Gastroesophageal sphincter (tissue), 4 donors: Measurements from ENCODE around the gene TBC1D1. TPM values are rescaled to one million over a fixed set of nuclear protein-coding genes. Genes with fewer than 3 reads are reported as not detected.

Experiments
- ATAC-seq: fragments of 150-250 bp; one replicate; pipeline ENCODE4 v1.9.1; 2016; ENCODE audit warnings: mild to moderate bottlenecking, moderate library complexity
- H3K27ac ChIP-seq, 4 donors: fragments of 200-600 bp; sonication (generic) in 3 of 4; 1 replicate in 3 of 4; 2 replicates in 1 of 4; pipeline ENCODE4 v1.5.1; 2016 to 2019
- H3K27me3 ChIP-seq: fragments of 200-600 bp; sonication (generic); one replicate; pipeline ENCODE4 v1.5.1; 2019
- H3K36me3 ChIP-seq, 2 donors: fragments of 200-600 bp; sonication (generic); one replicate each; pipeline ENCODE4 v1.5.1; 2019; ENCODE audit warnings: control low read depth in 1 of 2
- H3K4me1 ChIP-seq, 3 donors: fragments of 200-600 bp; sonication (generic); 1 replicate in 2 of 3; 2 replicates in 1 of 3; pipeline ENCODE4 v1.5.1; 2016 to 2019; ENCODE audit warnings: control low read depth in 2 of 3
- H3K4me3 ChIP-seq, 2 donors: fragments of 200-600 bp; sonication (generic); one replicate each; pipeline ENCODE4 v1.5.1; 2019; ENCODE audit warnings: mild to moderate bottlenecking in 1 of 2, moderate library complexity in 1 of 2
- H3K9me3 ChIP-seq, 3 donors: fragments of 200-600 bp; sonication (generic); one replicate each; pipeline ENCODE4 v1.5.1; 2017 to 2019; ENCODE audit warnings: control low read depth in 2 of 3
- CTCF ChIP-seq, 4 experiments: fragments of 200-600 bp in 2 of 4; fragments of 450-650 bp in 2 of 4; sonication (generic) in 1 of 4; IDR thresholded peaks; one replicate each; pipeline ENCODE4 v1.5.1; 2017 to 2019; ENCODE audit warnings: antibody characterized with exemption in 4 of 4, mild to moderate bottlenecking in 2 of 4, moderate library complexity in 2 of 4
- EP300 ChIP-seq: sonication (generic); formaldehyde crosslinking; IDR thresholded peaks from one replicate; pipeline ENCODE4 v1.6.1; 2017; ENCODE audit warnings: antibody characterized with exemption, mild to moderate bottlenecking
- POLR2A ChIP-seq, 2 donors: fragments of 450-650 bp; IDR thresholded peaks; one replicate each; pipeline ENCODE4 v1.6.1; 2017; ENCODE audit warnings: antibody characterized with exemption in 2 of 2, mild to moderate bottlenecking in 2 of 2, moderate library complexity in 1 of 2
- POLR2AphosphoS5 ChIP-seq: sonication (generic); formaldehyde crosslinking; IDR thresholded peaks from one replicate; pipeline ENCODE4 v1.6.1; 2017; ENCODE audit warnings: antibody characterized with exemption
- WGBS, 2 donors: methylation state at CpG; one replicate each; pipeline ENCODE4 v1.1.5; 2018; ENCODE audit warnings: low coverage in 1 of 2; 5-methylcytosine and 5-hydroxymethylcytosine counted together
- total RNA-seq, 4 donors: library from RNA; depleted of rRNA; stranded (reverse); fragments of >200 nt; gene quantifications; one replicate each; pipeline ENCODE4 v1.1.0, GENCODE V29; 2016

TBC1D1 gene
- total RNA-seq, 4 donors from 2014 or later, result 190 to 279 (median 241) TPM

DNA sequence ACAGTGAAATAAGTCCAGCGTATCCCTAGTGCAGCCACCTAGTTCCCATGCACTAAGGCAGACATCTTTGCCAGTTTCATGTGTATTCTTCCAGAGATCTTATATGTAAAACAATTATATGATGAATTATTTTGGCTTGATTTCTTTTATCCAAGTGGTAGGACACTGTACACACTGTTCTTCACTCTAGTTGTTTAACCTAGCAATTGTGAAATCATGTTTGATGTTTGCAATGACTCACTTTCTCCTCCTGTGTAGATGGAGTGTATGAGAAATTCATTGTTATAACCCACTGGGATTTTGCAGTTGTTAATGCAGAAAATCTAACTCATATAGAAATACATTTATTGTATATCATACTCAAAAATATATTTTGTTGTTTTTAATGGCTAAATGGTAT is 17.5 kb upstream of the TBC1D1 start:
- Histone ChIP-seq H3K27ac (peak overlapping the region; percentile 75 to 84 (median 80)), H3K4me1 (peaks cover 5 to 63% (median 14%) of the 10 kb centered on the region in 3 donors), H3K27me3 (no peaks in the 10 kb centered on the region), H3K9me3 (no peaks in the 10 kb centered on the region), H3K36me3 (no peaks in the 10 kb centered on the region), H3K4me3 (no peak overlapping the region)
- no peak for TF ChIP-seq POLR2A (IDR thresholded peaks at IDR 0.05)
- TF ChIP-seq CTCF (IDR thresholded peaks at IDR 0.05), result peak in 2 of 4 experiments; percentile 18 to 23
- TF ChIP-seq EP300, result peak; percentile 26
- peak; percentile 97 for TF ChIP-seq POLR2AphosphoS5
- peak; percentile 92 for ATAC-seq
- WGBS, 2 donors, result 8 to 70% methylated on average over 1 of the region's 1 CpG

GRCh38 chr4:37876156-37876555 is 14.7 kb upstream of the TBC1D1 start:
- TF ChIP-seq POLR2A (IDR thresholded peaks at IDR 0.05) (no peak), CTCF (IDR thresholded peaks at IDR 0.05) (no peak), POLR2AphosphoS5 (no peak), EP300 (no peak)
- H3K4me1 ChIP-seq, result peaks cover 5 to 75% (median 14%) of the 10 kb centered on the region in 3 donors
- no peak for ATAC-seq

GRCh38 chr4:37879365-37879764 is 11.5 kb upstream of the TBC1D1 start:
- H3K27ac ChIP-seq, result peak overlapping the region in 2 of 4 donors; percentile 81 to 84
- 92% methylated on average over 8 of the region's 8 CpGs; no CpG with 5 or more reads in 1 of the 2 donors for WGBS, 2 donors
- H3K36me3 ChIP-seq, result no peaks in the 10 kb centered on the region
- H3K4me3 ChIP-seq, result no peak overlapping the region
- ATAC-seq, result no peak
- H3K9me3 ChIP-seq, result no peaks in the 10 kb centered on the region
- no peaks in the 10 kb centered on the region for H3K27me3 ChIP-seq
- H3K4me1 ChIP-seq, result peaks cover 4 to 73% (median 4%) of the 10 kb centered on the region in 3 donors
- TF ChIP-seq POLR2AphosphoS5, result no peak
- TF ChIP-seq CTCF (IDR thresholded peaks at IDR 0.05), result no peak
- no peak for TF ChIP-seq EP300
- TF ChIP-seq POLR2A (IDR thresholded peaks at IDR 0.05), result no peak

More at GRCh38 chr4:37876156-37876555, 14.7 kb upstream of the TBC1D1 start:
- no peaks in the 10 kb centered on the region for H3K36me3 ChIP-seq
- H3K27ac ChIP-seq, result peak overlapping the region in 3 of 4 donors; percentile 11 to 84 (median 81)
- no peak overlapping the region for H3K4me3 ChIP-seq
- 79 to 80% methylated on average over 2 of the region's 2 CpGs for WGBS, 2 donors
- no peaks in the 10 kb centered on the region for H3K9me3 ChIP-seq
- no peaks in the 10 kb centered on the region for H3K27me3 ChIP-seq

- H3K36me3 ChIP-seq, result no peaks in the 10 kb centered on the region
- WGBS, 2 donors, result 40 to 81% methylated on average over 5 of the region's 5 CpGs
- H3K9me3 ChIP-seq, result no peaks in the 10 kb centered on the region
- no peak for ATAC-seq
- no peaks in the 10 kb centered on the region for H3K27me3 ChIP-seq
- H3K27ac ChIP-seq, result peak overlapping the region in 2 of 4 donors; percentile 12 to 42
- TF ChIP-seq POLR2AphosphoS5 (no peak), EP300 (no peak), CTCF (IDR thresholded peaks at IDR 0.05) (no peak), POLR2A (IDR thresholded peaks at IDR 0.05) (no peak)
- H3K4me3 ChIP-seq, result no peak overlapping the region
- H3K4me1 ChIP-seq, result peaks cover 0 to 69% (median 4%) of the 10 kb centered on the region in 3 donors
These were observed 9.1 kb upstream of the TBC1D1 start for GRCh38 chr4:37881811-37882210.

DNA sequence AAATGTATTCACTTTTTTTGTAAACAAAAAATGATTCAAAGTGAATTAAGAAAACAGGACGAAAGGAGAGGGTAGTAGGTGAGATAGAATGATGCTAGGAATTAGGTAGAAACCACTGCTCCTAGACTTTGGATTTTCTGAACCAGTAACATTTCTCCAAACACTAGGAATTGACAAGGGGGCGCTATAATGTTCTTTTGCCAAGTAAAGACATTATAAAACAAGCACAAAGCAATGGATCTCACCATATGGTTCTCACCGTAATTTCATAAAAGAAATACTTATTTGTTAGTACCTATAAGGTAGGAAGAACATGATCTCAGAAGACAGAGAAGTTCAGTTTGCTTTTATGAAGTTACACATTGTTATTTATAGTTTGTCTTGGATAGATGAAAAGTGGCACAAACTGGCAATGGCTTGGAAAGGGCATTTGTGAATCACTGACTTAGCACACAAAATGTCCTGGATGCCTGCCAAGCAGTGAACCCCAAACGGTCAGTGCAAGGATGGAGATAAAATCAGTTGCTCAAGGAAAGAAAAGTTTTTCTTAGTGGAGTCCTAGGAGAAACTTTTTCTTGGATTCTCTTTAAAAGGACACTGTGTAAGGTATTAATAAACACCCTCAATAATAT is 8.1 kb upstream of the TBC1D1 start:
- no peak overlapping the region for H3K4me3 ChIP-seq
- no peak for TF ChIP-seq EP300
- TF ChIP-seq POLR2A (IDR thresholded peaks at IDR 0.05), result no peak
- no peak for TF ChIP-seq CTCF (IDR thresholded peaks at IDR 0.05)
- TF ChIP-seq POLR2AphosphoS5, result peak; percentile 23
- H3K9me3 ChIP-seq, result no peaks in the 10 kb centered on the region
- no peaks in the 10 kb centered on the region for H3K27me3 ChIP-seq
- H3K27ac ChIP-seq, result peak overlapping the region in 3 of 4 donors; percentile 17 to 42 (median 26)
- 40 to 53% methylated on average over 4 of the region's 4 CpGs for WGBS, 2 donors
- H3K36me3 ChIP-seq, result no peaks in the 10 kb centered on the region
- ATAC-seq, result no peak
- peaks cover 0 to 60% (median 4%) of the 10 kb centered on the region in 3 donors for H3K4me1 ChIP-seq
